ENCODE measurements around the gene SEC63.
A peak's percentile ranks its signal among the peaks of the same experiment; 100 is the strongest.
"Not testable (repeated sequence)": the region's sequence is repeated elsewhere in the genome, so short reads cannot be mapped to it uniquely, and the experiment has no call there.

Gene SEC63

DNA sequence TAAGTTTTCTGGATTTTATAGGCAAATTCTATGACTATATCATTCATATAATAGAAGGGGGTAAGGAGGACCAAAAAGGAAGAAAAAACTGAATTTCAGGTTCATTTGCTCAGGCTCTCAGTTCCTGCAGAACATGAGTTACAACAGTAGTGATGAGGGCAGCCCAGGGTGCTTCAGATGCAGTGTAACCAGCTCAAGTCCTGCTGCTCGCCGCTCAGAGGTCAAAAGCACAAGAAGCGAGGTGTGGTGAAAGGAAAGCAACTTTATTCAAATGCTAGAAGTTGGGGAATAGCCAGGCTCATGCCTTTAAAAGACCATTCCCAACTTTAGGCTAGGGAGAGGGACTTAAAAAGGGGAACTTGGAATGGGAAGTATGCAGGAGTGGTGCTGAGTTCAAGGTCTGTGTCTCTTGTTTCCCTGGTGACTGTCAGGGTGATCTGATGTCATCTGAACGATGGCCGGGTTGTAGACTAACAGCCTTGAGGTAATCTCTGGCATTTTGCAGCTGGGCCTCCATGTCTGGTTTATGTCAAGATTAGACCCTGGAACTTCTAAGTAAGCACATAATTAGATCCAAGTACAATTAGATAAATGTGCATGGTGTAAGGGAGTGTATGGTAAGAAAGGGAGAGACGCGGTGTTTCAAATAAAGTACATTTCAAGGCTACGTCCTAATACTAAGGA is 14.5 kb upstream of the SEC63 start:
- no peak for DNase-seq (ENCODE audit: low read depth in 2 of 2, low spot score in 1 of 2)

DNA sequence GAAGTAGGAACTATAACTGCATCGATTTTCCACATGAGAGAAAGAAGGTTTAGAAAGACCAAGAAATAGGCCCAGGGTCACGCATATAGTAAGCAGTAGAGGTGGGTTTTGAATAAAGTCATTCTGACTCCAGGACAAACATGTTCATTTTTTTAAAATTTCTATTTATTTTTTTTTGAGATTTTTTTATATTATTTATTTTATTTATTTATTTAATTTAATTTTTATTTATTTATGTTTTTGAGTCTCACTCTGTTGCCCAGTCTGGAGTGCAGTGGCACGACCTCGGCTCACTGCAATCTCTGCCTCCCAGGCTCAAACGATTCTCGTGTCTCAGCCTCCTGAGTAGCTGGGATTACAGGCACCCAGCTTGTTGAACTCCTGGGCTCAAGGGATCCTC is 13.2 kb upstream of the SEC63 start:
- no peak for DNase-seq (ENCODE audit: low read depth in 2 of 2, low spot score in 1 of 2)

DNA sequence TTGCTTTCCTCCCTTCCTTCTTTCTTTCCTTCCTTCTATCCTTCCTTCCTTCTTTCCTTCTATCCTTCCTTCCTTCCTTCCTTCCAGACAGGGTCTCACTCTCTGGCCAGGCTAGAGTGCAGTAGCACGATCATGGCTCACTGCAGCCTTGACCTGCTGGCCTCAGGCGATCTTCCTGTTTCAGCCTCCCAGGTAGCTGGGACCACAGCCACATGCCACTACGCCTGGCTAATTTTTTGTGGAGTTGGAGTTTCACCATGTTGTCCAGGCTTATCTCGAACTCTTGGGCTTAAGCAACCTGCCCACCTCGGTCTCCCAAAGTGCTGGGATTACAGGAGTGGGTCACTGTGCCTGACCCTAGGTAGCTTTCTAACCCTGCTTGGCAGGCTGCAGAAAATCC is 12.2 kb upstream of the SEC63 start:
- no peak for DNase-seq (ENCODE audit: low read depth in 2 of 2, low spot score in 1 of 2)

DNA sequence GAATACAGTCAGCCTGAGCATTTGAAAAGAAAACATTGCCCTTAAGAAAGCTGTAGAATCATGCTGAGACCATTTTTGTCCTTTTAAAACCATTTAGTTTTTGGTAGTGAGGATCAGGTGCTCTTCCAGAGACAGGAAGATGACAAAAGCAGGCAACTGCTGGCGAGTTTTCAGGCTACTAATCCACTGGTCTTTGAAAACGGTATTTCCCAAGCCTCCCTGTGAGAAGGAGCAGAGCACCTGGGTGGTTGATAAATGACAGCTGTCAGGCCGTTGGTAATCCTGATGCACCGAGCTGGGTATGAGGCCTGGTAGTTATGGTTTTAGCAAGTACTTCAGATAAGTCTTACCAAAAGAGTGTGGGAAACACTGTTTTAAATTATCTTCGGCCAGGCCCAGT is 10.1 kb upstream of the SEC63 start:
- DNase-seq (ENCODE audit: low read depth in 2 of 2, low spot score in 1 of 2), result no peak

DNA sequence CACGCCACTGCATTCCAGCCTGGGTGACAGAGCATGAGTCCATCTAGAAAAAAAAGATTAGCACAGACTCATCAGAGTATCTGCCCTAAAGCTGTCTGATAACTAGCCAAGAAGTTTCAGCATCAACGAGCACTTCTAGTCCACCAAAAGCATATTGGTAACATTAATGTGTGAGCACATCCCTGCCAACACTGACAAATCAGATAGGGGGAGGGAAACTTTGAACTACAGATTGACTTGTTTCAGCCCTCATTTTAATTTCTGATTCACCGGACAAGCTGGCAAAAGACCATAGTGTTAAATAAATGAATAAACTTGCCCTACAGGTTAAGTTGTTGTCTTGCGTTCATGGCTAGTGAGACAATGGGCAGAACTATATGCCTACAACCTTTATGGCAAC is 7.7 kb upstream of the SEC63 start:
- no peak for DNase-seq (ENCODE audit: low read depth in 2 of 2, low spot score in 1 of 2)

DNA sequence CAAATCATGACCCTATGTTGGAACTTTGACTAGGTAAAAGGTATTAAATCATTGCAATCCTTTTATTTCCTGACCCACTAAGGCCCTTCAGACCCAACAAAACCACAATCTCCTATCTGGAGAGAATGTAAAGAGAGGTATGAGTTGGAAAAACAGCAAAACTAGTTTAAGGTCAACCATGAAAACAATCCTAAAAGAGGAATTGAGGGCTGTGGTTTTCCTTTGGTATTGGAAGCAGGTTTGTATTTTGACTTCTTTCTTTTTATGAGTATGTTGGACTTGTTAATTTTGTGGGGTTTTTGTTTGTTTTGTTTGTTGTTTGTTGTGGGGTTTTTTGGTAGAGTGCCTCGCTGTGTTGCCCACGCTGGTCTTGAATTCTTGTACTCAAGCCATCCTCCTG is 4.7 kb upstream of the SEC63 start:
- no peak for DNase-seq (ENCODE audit: low read depth in 2 of 2, low spot score in 1 of 2)

DNA sequence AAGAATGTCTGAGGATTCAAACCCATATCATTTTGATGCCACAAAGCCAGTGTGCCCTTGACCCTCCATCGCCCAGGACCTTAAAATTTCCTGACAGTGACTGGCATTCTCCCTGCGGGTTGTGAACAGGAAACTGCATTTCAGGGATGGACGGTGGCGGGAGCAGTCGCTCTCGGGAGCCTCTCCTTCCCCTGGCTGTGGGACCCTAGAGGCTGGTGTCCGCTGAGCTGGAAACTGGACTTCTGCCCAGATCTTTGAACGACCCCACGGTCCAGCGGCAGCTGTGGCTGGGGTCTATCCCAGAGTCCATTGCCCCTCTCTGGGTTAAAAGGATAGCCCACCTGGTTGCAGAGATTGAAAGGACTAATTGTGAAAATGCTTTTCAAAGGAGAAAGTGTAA is 1.4 kb upstream of the SEC63 start:
- no peak for DNase-seq (ENCODE audit: low read depth in 2 of 2, low spot score in 1 of 2)

DNA sequence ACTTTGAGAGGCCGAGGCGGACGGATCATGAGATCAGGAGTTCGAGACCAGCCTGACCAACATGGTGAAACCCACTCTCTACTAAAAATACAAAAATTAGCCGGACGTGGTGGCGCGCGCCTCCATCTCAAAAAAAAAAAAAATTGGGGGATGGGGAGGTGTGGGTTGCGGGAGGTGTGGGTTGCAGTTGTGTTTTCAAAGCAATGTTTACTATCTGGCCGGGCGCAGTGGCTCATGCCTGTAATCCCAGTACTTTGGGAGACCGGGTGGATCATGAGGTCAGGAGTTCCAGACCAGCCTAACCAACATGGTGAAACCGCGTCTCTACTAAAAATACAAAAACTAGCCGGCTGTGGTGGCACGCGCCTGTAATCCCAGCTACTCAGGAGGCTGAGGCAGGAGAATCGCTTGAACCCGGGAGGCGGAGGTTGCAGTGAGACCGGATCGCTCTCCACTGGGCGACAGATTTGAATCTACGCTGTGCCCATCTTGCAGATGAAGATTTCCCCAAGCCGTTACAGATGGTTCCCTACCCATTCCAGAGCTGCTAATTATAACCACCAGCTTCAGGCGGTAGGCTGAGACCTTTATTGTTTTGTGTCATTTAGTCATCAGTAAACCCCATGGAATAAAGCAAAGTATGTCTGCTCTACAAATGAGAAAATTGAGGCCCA is 818 bp upstream of the SEC63 start:
- DNase-seq (ENCODE audit: low read depth in 2 of 2, low spot score in 1 of 2), result not testable (repeated sequence)

DNA sequence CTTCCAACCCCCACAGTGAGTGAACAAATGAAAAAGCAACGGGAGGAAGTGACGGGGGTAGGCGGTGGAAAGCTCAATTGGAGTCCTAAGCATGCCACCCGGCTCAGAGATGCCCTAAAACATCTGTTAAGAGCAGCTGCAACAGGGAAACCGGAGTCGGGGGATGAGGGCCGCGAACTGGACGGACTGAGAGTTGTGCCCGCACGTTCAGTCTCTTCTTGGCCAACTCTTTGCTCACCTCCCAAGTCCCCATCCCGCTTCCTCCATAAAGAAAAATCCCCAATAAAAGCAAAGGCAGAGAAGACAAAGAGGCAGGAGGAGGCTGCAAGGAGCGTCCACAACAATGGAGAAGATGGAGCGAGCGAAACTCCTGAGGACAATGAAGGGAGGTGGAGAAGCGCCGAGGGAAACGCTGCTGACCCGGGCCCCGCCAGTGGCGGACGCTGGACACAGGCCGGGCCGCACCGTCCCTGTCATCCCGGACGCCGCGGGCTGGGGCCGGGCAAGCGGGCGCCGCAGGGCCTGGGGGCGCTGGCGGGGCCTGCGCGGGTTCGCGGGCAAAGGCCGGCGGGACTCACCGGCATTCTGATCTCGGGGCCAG is 600 bp downstream of the SEC63 start:
- DNase-seq (ENCODE audit: low read depth in 2 of 2, low spot score in 1 of 2), result peak; percentile 13 to 18

DNA sequence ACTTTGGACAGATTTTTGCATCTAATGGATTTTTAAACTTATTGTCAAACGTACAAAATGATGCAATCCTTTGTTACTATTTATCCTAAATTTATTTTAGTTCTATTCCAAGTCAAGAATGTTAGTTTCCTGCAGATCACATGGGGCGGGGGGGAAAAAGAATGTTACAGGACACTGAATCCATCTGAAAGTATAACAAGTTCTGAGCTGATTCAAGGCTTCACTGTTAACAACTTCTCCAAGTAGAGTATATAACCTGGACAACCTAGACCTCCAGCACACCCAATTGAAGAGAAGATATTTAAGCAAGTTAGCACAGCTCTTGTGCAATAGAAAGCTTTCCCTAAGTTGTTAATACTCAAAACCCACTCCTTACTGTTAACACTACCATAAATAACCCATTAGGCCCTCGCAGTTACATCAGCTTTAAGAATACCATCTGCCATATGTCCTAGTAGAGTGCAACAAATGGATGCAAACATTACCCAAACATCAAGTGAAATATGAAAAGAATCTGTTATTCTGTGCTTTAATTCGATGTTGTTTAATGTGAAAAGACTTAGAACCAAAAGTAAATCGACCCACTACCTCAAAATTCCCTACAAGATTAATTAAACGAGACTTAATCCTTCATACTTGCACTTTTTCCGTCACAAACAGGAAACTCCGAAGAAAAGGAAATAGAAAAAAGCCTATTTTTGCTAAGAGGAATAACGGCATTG is 1.3 kb downstream of the SEC63 start:
- no peak for DNase-seq (ENCODE audit: low read depth in 2 of 2, low spot score in 1 of 2)

DNA sequence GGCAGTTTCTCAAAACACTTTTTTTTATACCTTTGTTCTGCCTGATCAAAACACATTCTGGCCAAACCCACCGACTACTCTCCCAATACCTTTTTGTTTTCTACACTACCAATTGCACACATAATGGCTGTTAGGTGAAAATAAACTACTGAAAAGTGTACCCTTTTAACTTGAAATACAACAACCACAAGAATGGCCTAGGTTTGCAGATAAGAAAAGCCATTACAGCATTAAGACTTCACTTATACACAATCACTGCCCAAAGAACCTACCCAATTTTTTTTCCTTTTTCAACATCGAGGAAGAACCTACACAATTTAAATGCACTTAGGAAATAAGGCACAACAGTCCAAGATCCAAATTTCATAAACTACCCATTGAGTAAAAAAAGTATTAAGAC is 1.8 kb downstream of the SEC63 start:
- no peak for DNase-seq (ENCODE audit: low read depth in 2 of 2, low spot score in 1 of 2)

DNA sequence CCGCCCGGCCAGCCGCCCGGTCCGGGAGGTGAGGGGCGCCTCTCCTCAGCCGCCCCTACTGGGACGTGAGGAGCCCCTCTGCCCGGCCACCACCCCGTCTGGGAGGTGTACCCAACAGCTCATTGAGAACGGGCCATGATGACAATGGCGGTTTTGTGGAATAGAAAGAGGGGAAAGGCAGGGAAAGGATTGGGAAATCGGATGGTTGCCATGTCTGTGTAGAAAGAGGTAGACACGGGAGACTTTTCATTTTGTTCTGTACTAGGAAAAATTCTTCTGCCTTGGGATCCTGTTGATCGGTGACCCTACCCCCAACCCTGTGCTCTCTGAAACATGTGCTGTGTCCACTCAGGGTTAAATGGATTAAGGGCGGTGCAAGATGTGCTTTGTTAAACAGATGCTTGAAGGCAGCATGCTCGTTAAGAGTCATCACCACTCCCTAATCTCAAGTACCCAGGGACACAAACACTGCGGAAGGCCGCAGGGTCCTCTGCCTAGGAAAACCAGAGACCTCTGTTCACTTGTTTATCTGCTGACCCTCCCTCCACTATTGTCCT is 4.1 kb downstream of the SEC63 start:
- not testable (repeated sequence) for DNase-seq (ENCODE audit: low read depth in 2 of 2, low spot score in 1 of 2)

DNA sequence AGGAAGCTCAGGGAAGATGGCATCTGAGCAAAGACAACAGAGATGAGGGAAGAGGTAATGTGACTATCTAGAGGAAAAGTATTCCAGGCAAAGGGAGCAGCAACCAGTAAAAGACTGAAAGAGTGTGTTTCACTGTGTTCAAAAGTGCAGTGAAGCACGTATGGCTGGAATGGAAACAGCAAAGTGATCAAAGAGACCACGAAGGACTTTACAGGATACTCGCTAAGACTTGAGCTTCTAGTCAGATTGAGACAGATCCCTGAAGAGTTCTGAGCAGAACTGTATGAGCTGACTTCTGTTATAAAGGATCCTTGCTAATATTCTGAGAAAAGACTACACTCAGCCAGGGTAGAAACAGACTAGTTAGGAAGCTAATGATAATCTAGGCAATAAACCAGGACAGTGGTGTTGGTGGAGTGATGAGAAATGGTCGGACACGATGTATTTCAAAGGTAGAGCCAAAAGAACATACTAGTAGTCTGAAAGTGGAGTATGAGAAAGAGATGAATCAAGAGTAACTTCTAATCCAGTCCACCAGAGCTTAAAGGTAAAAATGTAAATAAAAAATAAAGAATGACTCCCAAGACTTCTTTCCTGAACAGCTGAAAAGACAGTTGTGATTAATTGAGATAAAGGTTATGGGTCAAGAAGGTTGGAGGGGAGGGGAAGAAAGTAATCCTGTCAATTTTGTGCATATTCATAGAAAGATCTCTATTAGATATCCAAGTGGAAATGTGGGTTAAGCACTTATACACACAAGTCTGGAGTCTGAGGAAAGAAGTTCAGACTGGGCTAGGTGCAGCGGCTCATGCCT is 14.2 kb downstream of the SEC63 start:
- DNase-seq (ENCODE audit: low read depth in 2 of 2, low spot score in 1 of 2), result no peak

DNA sequence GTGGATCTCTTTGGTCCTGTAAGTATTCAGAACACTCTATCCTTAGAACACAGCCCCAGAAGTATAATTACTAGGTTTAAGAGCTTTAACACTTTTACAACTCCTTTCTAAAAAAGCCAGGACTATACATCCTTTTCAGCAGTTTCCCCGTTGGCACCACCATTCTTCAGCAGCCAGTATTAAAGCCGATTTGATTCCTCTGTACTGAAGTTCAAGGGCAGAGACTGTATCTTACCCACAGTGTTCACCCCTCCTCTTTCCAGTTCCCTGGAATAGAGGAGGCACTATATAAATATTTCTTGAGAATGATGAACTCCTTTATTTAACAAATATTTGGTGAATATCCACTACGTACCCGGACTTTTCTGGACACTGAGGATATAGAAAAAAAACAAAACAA is 15.9 kb downstream of the SEC63 start:
- DNase-seq (ENCODE audit: low read depth in 2 of 2, low spot score in 1 of 2), result no peak

DNA sequence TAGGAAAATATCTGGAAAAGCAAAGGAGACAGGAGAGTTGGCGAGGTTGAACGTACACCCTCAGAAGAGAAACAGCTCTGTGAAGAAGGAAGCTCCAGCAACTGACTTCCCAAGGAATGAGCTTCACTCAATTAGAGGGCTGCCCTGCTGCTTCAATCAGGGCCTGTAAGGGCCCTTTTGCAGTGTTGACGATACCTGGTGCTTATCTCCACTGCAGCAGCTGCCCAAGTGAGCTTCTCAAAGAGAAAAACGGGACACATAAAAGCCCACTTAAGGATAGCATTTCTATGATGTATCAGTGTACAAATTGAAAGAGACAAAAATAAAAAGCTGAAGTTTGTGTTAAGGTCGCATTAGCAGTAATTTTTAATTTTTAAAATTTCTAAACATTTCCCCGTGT is 16.4 kb downstream of the SEC63 start:
- DNase-seq (ENCODE audit: low read depth in 2 of 2, low spot score in 1 of 2), result no peak

DNA sequence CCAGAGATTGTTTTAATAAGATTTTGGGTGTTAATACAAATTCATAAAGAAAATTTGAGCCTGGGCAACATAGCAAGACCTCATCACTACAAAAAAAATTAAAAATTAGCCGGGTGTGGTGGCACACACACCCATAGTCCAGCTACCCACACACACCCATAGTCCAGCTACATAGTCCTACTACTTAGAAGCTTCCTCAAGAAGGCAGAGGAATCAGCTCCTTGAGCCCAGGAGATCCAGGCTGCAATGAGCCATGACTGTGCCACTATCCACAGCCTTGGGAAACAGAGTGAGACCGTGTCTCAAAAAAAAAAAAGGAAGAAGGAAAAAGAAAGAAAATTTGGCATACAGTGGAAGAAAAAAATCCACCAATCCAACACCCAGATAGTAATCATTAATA is 16.8 kb downstream of the SEC63 start:
- no peak for DNase-seq (ENCODE audit: low read depth in 2 of 2, low spot score in 1 of 2)

DNA sequence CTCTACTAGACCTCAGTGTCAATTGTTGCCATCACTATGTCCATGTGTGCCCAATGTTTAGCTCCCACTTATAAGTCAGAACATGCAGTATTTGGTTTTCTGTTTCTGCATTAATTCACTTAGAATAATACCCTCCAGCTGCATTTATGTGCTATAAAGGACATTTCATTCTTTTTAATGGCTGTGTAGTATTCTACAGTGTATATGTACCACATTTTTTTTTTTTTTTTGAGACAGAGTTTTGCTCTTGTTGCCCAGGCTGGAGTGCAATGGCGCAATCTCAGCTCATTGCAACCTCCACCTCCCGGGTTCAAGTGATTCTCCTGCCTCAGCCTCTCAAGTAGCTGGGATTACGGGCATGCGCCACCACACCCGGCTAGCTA is 21.1 kb downstream of the SEC63 start:
- not testable (repeated sequence) for DNase-seq (ENCODE audit: low read depth in 2 of 2, low spot score in 1 of 2)

DNA sequence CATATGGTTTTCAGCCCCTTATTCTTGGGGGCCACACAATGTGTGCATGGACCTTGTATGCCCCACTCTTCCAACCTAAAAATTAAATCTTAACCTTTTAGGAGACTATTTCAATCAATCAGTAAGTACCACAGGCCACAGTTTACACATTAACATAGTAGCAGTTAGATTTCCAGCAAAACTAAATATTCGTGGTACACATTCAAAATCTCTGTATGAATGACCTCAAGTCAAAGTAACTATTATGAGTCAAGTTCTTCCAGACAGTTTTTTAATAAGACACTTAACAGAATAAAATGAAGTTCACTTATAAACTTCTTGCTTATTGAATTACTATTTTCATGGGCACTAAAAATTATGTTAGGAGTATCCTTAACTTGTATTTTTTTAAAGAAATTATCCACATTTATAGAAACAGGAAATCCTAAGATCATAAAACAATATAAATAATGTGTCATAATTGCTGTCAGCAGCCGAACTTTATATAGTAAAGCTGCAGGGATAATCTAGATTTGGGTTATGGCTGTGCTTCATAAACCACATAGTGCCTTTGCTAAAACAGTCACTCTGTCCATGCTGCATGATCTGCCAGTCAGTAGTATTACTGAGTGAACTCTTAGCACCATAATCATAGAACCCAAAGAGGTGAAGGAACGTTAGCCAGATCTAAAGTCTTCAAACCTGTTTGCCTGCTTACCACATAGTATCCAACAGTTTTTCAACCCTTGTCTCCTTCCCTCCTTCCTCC is 21.7 kb downstream of the SEC63 start:
- DNase-seq (ENCODE audit: low read depth in 2 of 2, low spot score in 1 of 2), result no peak

DNA sequence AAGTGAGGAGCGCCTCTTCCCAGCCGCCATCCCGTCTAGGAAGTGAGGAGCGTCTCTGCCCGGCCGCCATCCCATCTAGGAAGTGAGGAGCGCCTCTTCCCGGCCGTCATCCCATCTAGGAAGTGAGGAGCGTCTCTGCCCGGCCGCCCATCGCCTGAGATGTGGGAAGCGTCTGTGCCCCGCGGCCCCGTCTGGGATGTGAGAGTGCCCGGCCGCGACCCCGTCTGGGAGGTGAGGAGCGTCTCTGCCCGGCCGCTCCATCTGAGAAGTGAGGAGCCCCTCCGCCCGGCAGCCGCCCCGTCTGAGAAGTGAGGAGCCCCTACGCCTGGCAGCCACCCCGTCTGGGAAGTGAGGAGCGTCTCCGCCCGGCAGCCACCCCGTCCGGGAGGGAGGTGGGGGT is 23.8 kb downstream of the SEC63 start:
- not testable (repeated sequence) for DNase-seq (ENCODE audit: low read depth in 2 of 2, low spot score in 1 of 2)

DNA sequence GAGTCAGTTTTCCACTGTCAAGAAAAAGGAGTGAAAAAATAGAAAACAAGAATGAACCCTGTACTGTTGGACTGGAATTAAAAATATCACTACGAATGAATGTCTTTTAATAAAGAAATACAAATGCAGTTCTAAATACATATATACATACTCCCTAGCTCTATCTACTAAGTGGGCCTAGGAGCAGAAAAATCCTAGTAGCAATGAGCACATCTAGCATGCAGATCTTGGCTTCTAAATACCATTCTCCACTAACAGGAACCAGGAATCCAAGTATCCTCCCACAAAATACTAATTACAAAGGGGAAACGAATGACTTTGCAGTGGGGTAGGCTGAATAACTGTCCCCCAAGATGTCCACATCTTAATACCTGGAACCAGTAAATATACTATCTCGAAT is 25.4 kb downstream of the SEC63 start:
- no peak for DNase-seq (ENCODE audit: low read depth in 2 of 2, low spot score in 1 of 2)

Measured in stimulated activated CD8-positive, alpha-beta memory T cell treated with anti-CD3 and anti-CD28 coated beads, Interleukin-4, amount 100 ng/mL, for 4 hours (primary cell).